Hepatocyte (in vitro differentiated cells): ENCODE data around the gene CYP24A1. TPM values are rescaled to one million over a fixed set of nuclear protein-coding genes. Genes with fewer than 3 reads are reported as not detected.

Experiments
- DNase-seq: peaks from one replicate; pipeline ENCODE4 v3.0.0-alpha.2; 2016; ENCODE audit warnings: low spot score
- H2AFZ ChIP-seq: fragments of 200-600 bp; sonication (generic); 2 replicates; pipeline ENCODE4 v1.6.0; 2016; ENCODE audit warnings: antibody characterized with exemption, mild to moderate bottlenecking
- H3K27ac ChIP-seq: fragments of 200-600 bp; sonication (generic); 2 replicates; pipeline ENCODE4 v1.5.1; 2016; ENCODE audit warnings: mild to moderate bottlenecking
- H3K27me3 ChIP-seq: fragments of 200-600 bp; sonication (generic); 2 replicates; pipeline ENCODE4 v1.6.1; 2016
- H3K36me3 ChIP-seq: fragments of 200-600 bp; sonication (generic); replicated peaks from 2 replicates; pipeline ENCODE4 v1.5.1; 2016; ENCODE audit warnings: low read depth; ENCODE audit not compliant: insufficient read depth
- H3K4me1 ChIP-seq: fragments of 200-600 bp; sonication (generic); 2 replicates; pipeline ENCODE4 v1.5.1; 2016; ENCODE audit warnings: mild to moderate bottlenecking, moderate library complexity; ENCODE audit not compliant: insufficient read depth
- H3K4me2 ChIP-seq: fragments of 200-600 bp; sonication (generic); 2 replicates; pipeline ENCODE4 v1.6.0; 2016
- H3K4me3 ChIP-seq: fragments of 200-600 bp; sonication (generic); 2 replicates; pipeline ENCODE4 v1.5.1; 2016; ENCODE audit warnings: mild to moderate bottlenecking
- H3K79me2 ChIP-seq: fragments of 200-600 bp; sonication (generic); 2 replicates; pipeline ENCODE4 v1.6.0; 2017; ENCODE audit warnings: mild to moderate bottlenecking
- H3K9me2 ChIP-seq: fragments of 200-600 bp; sonication (generic); replicated peaks from 2 replicates; pipeline ENCODE4 v1.6.0; 2017; ENCODE audit warnings: mild to moderate bottlenecking; ENCODE audit not compliant: insufficient read depth
- H3K9me3 ChIP-seq: fragments of 200-600 bp; sonication (generic); 2 replicates; pipeline ENCODE4 v1.5.1; 2016; ENCODE audit warnings: low read depth, mild to moderate bottlenecking
- H4K20me1 ChIP-seq: fragments of 200-600 bp; sonication (generic); 2 replicates; pipeline ENCODE4 v1.6.0; 2016; ENCODE audit warnings: mild to moderate bottlenecking; ENCODE audit not compliant: insufficient read depth, poor library complexity, severe bottlenecking
- CTCF ChIP-seq: fragments of 200-600 bp; sonication (generic); IDR thresholded peaks from 2 replicates; pipeline ENCODE4 v1.5.1; 2016; ENCODE audit warnings: antibody characterized with exemption, mild to moderate bottlenecking; ENCODE audit not compliant: poor library complexity
- EZH2 ChIP-seq: fragments of 200-600 bp; sonication (generic); IDR thresholded peaks from 2 replicates; pipeline ENCODE4 v1.6.1; 2016; ENCODE audit warnings: antibody characterized with exemption, mild to moderate bottlenecking, borderline replicate concordance
- EZH2phosphoT487 ChIP-seq: fragments of 200-600 bp; sonication (generic); IDR thresholded peaks from one replicate; pipeline ENCODE4 v1.6.1; 2018; ENCODE audit warnings: antibody characterized with exemption, mild to moderate bottlenecking, low read depth, moderate library complexity; ENCODE audit not compliant: unreplicated experiment, severe bottlenecking
- WGBS: methylation state at CpG from one replicate; pipeline ENCODE4 v1.1.6; 2016; ENCODE audit warnings: low lambda C conversion rate; ENCODE audit errors: missing lambda C conversion rate; 5-methylcytosine and 5-hydroxymethylcytosine counted together
- polyA plus RNA-seq: library from polyadenylated mRNA; unstranded; fragments of >200 nt; fragmentation: Nextera tagmentation; extraction: Ambion mirVana; gene quantifications from 2 replicates; pipeline ENCODE4 v1.2.1, GENCODE V29; 2016
- total RNA-seq: library from RNA; depleted of rRNA; stranded (reverse); fragments of >200 nt; gene quantifications from 2 replicates; pipeline ENCODE4 v1.2.3, GENCODE V29; 2014

The CYP24A1 gene
- total and polyA plus RNA-seq, 2 experiments from 2014 or later = 1.5 TPM; not detected in 1

- 95% methylated on average over 2 of the region's 2 CpGs for WGBS
- H2AFZ ChIP-seq = no peak overlapping the region
- TF ChIP-seq CTCF (no peak), EZH2phosphoT487 (no peak), EZH2 (no peak)
- no peak overlapping the region for H3K4me2 ChIP-seq
- H3K4me3 ChIP-seq = no peak overlapping the region
- H3K79me2 ChIP-seq = no peaks in the 10 kb centered on the region
- no peak overlapping the region for H3K27ac ChIP-seq
- H3K4me1 ChIP-seq = peaks cover 32% of the 10 kb centered on the region
- no peaks in the 10 kb centered on the region for H3K27me3 ChIP-seq
- no peaks in the 10 kb centered on the region for H3K9me2 ChIP-seq
- H3K9me3 ChIP-seq = no peaks in the 10 kb centered on the region
- DNase-seq = no peak
- H3K36me3 ChIP-seq = no peaks in the 10 kb centered on the region
- H4K20me1 ChIP-seq = no peaks in the 10 kb centered on the region
These were observed 62.3 kb downstream of the CYP24A1 start for GRCh38 chr20:54111460-54111859.

- no peaks in the 10 kb centered on the region for H3K27me3 ChIP-seq
- no peaks in the 10 kb centered on the region for H3K9me2 ChIP-seq
- H3K4me2 ChIP-seq = no peak overlapping the region
- H2AFZ ChIP-seq = no peak overlapping the region
- peaks cover 29% of the 10 kb centered on the region for H3K4me1 ChIP-seq
- 49% methylated on average over 3 of the region's 3 CpGs for WGBS
- H3K9me3 ChIP-seq = no peaks in the 10 kb centered on the region
- H3K79me2 ChIP-seq = no peaks in the 10 kb centered on the region
- H3K27ac ChIP-seq = peak overlapping the region; percentile 15
- H3K4me3 ChIP-seq = no peak overlapping the region
- TF ChIP-seq EZH2 (no peak), CTCF (no peak), EZH2phosphoT487 (no peak)
- H4K20me1 ChIP-seq = no peaks in the 10 kb centered on the region
- no peak for DNase-seq
- H3K36me3 ChIP-seq = no peaks in the 10 kb centered on the region
These were observed 63.3 kb downstream of the CYP24A1 start for GRCh38 chr20:54110457-54110856.

GRCh38 chr20:54110041-54110440 lies 63.7 kb downstream of the CYP24A1 start:
- Histone ChIP-seq H3K4me1 (peaks cover 29% of the 10 kb centered on the region), H4K20me1 (no peaks in the 10 kb centered on the region), H3K27me3 (no peaks in the 10 kb centered on the region), H3K9me3 (no peaks in the 10 kb centered on the region), H3K4me3 (no peak overlapping the region), H3K36me3 (no peaks in the 10 kb centered on the region), H2AFZ (no peak overlapping the region), H3K79me2 (no peaks in the 10 kb centered on the region), H3K27ac (peak overlapping the region; percentile 15), H3K4me2 (no peak overlapping the region), H3K9me2 (no peaks in the 10 kb centered on the region)
- no peak for TF ChIP-seq EZH2phosphoT487
- no peak for TF ChIP-seq EZH2
- no peak for TF ChIP-seq CTCF
- DNase-seq = no peak

- no peaks in the 10 kb centered on the region for H3K9me2 ChIP-seq
- TF ChIP-seq EZH2 = no peak
- TF ChIP-seq CTCF = no peak
- no peak for TF ChIP-seq EZH2phosphoT487
- H3K27ac ChIP-seq = no peak overlapping the region
- 93% methylated on average over 1 of the region's 1 CpG for WGBS
- H3K79me2 ChIP-seq = no peaks in the 10 kb centered on the region
- no peak overlapping the region for H3K4me3 ChIP-seq
- H3K9me3 ChIP-seq = no peaks in the 10 kb centered on the region
- H4K20me1 ChIP-seq = no peaks in the 10 kb centered on the region
- H3K4me1 ChIP-seq = peaks cover 29% of the 10 kb centered on the region
- H3K36me3 ChIP-seq = no peaks in the 10 kb centered on the region
- H2AFZ ChIP-seq = no peak overlapping the region
- DNase-seq = no peak
- H3K27me3 ChIP-seq = no peaks in the 10 kb centered on the region
- H3K4me2 ChIP-seq = no peak overlapping the region
These were observed 65.0 kb downstream of the CYP24A1 start for GRCh38 chr20:54108817-54109216.
